NCI-H1092 (cell line): ENCODE data around the gene PUS7.
"Not testable (repeated sequence)": the region's sequence is repeated elsewhere in the genome, so short reads cannot be mapped to it uniquely, and the experiment has no call there.

Experiments
- DNase-seq: peaks from one replicate; lab custom pipeline; 2025; lab: John Stamatoyannopoulos, UW

The PUS7 gene, protein sequence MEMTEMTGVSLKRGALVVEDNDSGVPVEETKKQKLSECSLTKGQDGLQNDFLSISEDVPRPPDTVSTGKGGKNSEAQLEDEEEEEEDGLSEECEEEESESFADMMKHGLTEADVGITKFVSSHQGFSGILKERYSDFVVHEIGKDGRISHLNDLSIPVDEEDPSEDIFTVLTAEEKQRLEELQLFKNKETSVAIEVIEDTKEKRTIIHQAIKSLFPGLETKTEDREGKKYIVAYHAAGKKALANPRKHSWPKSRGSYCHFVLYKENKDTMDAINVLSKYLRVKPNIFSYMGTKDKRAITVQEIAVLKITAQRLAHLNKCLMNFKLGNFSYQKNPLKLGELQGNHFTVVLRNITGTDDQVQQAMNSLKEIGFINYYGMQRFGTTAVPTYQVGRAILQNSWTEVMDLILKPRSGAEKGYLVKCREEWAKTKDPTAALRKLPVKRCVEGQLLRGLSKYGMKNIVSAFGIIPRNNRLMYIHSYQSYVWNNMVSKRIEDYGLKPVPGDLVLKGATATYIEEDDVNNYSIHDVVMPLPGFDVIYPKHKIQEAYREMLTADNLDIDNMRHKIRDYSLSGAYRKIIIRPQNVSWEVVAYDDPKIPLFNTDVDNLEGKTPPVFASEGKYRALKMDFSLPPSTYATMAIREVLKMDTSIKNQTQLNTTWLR

DNA sequence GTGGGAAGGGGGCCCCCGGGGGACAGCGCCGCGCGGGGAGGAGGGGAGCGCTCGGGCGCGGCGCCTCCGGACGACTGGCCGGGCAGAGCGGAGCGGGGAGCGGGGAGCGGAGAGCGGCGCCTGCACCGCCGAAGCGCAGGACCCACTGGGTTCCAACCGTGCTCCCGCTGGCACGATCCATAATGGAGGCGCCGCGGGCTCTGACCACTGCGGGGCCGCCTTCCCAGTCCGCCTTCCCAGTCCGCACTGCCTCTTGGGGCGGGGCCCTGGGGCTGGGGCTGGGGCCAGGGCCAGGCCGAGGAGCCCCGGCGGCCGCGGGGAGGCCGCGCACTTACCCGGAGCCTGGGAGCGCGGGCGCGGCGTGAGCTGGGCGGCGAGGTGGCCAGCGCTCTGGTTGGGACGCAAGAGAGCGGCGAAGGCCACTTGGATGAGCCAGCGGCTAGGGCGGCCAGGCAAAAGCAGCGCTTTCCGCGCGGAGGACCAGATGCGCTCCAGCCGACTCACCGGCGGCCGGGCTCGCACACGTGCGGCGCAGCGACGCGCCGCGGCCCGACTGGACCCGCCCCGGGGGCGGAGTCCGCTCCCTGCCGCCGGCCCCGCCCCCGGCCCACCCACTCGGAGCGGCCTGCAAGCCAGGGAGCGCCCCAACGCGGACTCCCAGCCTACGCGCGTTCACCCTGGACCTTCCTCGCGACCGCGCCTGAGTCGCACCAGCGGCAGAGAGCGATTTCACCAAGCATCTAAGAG lies at the start of gene PUS7:
TSS of gene PUS7 (minus strand) at position 555 of the 747 bp plus-strand sequence. CDS start 13,759 bp downstream, outside the sequence.
- peak; percentile 90 for DNase-seq

DNA sequence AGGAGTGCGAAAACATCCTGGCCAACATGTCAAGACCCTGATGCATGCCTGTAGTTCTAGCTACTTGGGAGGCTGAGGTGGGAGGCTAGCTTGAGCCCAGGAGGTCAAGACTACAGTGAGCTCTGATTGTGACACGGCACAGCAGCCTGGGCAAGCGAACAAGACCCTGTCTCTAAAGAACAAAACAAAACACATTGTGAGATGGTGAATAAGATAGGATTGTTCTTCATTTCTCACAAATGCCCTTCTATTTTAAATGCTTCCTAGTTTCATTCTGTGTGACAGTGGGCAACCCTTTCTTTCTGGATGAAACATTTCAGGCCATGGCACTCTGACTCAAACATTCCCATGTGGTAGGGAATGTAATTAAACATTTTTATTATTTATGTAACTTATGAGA lies 45.8 kb upstream of the PUS7 start:
- DNase-seq, result no peak

DNA sequence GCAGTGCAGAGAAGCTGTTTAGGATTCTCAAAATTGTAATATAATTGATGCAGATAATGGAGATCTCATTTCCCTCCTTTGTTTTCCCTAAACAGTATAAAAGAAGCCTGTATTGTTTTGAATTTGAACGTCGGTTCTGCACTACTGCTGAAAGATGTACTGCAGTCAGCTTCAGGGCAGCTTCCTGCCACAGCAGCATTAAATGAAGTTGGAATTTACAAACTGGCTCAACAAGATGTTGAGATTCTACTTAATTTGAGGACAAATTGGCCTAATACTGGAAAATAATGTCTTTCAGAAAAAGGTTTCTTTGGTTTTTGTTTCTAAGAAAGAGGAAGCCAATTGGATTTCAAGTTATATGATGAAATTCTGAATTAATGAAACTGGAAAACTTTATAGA lies 45.0 kb upstream of the PUS7 start:
- no peak for DNase-seq

DNA sequence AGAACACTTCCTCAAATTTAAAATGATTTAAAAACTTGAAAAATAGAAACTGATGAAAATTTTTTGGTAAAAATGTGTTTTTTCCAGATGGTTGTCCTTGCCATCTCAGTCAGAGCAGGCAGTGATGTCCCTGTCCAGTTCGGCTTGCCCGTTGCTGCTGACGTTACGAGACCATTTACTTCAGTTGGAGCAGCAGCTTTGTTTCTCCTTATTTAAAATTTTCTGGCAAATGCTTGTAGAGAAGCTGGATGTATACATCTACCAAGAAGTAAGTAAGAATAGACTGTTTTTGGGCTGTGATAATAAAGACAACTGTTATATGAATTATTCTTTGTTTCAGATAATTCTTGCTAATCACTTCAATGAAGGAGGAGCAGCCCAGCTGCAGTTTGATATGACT lies 43.1 kb upstream of the PUS7 start:
- DNase-seq, result no peak

DNA sequence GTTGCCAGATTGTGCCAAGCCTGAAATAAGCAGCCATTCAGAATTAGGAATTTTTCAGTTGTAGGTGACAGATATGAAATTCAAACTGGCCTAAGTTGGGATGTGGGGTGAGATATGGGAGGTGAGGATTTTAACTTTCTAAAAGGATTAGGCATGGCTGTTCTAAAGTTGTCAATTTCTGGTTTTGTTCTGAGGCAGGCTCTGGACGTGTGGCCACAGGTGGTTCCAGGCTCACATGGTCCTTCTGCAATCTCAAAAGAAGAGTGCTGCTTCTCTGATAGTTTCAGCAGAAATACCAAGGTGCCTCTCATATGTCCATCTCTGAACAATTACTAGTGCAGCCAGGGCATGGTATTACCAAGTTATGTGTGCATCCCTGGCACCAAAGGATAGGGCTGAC lies 37.9 kb upstream of the PUS7 start:
- DNase-seq, result no peak

DNA sequence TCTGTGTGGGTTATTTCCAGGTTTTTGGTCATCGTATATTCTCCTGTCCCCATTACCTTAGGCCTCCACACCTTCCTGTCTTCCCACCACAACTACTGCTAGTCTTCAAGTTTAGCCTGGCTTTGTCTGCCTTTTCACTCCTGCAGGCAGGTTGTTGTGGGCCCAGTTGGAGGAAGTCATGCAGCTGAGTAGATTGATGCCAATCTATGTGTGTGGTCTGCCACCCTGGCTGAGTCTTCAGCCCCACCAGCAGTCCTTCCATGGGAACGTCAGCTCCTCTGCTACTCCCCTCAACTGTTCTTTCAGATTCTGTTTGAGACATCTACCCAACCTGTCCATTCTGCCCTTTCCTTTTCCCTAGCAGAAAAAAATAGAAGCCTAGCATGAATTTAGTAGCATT lies 16.3 kb upstream of the PUS7 start:
- DNase-seq, result no peak

DNA sequence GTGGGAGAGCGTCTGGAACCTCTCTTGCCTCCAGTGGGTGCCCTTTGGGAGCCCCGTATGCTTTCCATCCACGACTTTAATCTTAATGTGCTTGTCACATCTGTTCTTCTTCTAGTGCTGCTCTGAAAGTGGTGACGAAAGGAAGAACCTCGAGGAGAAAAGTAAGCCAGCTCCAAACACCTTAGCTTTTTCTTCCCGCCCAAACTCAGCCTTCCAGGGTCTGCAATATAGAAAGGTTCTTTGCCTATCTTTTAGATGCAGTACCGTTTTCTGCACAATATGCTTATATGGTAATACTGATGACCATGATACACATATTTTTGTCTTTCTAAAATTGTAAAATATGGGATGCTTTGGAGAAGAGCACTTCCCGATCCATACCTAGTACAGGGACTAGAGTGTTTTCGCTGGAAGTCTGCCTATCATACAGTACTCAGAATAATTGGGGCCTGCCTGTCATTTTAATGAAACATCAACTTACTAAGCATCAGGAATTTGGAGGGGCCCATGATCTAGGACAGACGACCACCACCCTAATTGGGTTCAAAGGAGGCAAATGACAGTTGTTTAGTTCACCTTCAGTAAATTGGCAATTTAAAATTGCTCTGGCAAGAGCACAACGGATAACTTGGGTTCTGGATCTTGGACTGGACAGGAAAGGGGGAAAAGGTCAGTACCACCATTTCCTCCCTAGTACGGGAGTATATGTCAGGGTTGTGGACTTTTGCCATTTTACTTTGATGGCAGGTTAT lies 10.8 kb upstream of the PUS7 start:
- DNase-seq, result no peak

DNA sequence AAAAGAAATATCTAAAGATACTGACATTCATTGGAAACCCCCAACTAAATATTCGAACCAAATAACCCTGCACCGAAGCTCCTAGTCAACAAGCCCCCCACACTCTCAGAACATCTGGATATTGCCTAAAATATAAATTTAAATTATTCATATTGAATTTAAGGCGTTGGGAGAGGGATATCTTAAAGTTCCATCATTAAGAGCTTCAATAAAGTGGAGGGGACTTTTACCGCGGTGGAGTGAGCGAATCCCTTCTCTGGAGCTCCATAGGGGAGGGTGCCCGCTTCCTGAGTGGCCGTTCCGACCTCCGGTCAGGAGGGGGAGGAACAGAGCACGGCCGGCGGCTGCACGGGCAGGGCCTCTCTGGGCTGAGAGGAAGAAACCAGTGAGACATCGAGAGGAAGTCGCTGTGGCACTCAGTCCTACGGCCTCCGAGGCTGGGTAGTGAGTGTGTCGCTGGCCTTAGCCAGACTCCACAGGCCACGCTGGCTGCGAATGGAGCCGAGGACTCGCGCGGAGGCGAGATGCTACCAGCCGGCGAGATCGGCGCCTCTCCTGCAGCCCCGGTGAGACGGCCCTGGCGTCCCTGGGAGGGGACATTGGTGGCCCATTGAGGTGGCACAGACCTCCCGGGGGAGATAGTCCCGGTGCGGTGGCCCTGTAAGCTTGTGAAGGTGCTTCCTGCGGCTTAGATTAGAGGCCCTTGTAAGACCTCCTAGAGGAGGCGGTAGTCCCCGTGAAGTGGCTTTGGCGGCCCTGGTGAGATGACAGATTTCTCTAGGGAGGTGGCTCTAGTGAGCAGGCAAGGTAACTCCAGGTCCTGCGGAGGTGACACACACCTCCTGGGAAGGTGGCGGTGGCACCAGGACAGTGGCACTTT lies 10.0 kb upstream of the PUS7 start, which contains the start of gene RINT1:
TSS of gene RINT1 (plus strand) at position 410 of the 880 bp plus-strand sequence. CDS start at position 525, 115 bp downstream.
- DNase-seq, result peak; percentile 94

DNA sequence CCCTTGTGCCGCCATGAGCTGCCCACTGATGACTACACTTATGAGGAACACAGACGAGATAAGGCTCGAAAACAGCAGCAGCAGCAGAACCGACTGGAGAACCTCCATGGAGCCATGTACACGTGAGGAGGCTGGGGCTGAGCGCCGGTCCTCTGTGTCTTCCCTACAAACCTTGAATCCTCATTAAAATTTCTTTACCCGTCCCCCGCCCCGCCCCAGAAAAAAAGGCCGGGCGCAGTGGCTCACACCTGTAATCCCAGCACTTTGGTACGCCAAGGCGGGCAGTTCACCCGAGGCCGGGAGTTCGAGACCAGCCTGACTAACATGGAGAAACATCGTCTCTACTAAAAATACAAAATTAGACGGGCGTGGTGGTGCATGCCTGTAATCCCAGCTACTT lies 8.5 kb upstream of the PUS7 start:
- DNase-seq, result no peak

DNA sequence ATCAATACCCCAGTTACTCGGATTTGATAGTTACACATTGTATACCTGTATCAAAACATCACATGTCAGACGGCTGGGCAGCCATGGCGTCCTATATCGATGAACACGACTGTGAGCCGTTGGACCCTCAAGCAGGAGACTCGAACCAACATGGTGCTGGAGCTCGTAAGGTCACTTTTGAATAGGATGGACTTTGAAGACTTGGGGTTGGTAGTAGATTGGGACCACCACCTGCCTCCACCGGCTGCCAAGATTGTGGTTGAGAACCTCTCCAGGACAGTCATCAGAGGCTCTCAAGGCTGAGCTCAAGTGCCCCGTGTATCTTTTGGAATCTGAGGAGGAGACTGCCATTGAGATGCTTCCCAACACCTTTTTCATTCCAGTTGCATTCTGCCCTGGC lies 8.1 kb upstream of the PUS7 start:
- no peak for DNase-seq

DNA sequence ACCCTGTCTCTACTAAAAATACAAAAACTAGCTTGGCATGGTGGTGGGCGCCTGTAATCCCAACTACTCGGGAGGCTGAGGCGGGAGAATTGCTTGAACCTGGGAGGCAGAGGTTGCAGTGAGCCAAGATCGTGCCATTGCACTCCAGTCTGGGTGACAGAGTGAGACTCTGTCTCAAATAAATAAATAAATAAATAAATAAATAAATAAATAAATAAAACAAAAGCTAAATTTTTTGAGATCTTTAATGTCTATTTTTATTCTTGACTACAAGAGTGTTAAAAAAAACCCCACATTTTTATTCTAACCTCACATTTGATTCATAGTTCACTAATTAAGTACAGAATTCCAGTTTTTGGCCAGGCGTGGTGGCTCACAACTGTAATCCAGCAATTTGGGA lies 5.7 kb upstream of the PUS7 start:
- DNase-seq, result not testable (repeated sequence)

DNA sequence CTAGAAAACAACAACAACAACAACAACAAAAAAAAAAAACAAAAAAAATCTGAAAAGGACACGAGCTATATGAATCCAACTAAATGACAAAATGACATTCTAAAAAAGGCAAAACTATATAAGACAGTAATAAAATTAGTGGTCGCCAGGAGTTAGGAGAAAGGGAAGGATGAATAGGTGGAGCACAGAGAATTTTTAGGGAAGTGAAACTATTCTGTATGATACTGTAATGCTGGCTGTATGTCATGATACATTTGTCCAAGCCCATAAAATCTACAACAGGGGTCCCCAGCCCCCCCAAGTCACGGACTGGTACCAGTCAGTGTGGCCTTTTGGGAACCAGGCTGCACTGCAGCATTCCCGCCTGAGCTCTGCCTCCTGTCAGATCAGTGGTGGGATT lies 2.8 kb upstream of the PUS7 start:
- DNase-seq, result no peak

DNA sequence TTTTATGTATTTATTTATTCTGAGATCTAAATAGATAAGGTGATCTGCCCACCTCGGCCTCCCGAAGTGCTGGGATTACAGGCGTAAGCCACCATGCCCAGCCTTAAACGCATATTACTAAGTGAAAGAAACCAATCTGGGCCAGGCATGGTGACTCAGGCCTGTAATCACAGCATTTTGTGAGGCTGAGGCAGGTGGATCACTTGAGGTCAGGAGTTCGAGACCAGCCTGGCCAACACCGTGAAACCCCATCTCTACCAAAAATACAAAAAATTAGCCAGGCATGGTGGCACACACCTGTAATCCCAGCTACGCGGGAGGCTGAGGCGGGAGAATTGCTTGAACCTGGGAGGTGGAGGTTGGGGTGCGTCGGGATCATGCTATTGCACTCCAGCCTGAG lies 2.4 kb upstream of the PUS7 start:
- not testable (repeated sequence) for DNase-seq

DNA sequence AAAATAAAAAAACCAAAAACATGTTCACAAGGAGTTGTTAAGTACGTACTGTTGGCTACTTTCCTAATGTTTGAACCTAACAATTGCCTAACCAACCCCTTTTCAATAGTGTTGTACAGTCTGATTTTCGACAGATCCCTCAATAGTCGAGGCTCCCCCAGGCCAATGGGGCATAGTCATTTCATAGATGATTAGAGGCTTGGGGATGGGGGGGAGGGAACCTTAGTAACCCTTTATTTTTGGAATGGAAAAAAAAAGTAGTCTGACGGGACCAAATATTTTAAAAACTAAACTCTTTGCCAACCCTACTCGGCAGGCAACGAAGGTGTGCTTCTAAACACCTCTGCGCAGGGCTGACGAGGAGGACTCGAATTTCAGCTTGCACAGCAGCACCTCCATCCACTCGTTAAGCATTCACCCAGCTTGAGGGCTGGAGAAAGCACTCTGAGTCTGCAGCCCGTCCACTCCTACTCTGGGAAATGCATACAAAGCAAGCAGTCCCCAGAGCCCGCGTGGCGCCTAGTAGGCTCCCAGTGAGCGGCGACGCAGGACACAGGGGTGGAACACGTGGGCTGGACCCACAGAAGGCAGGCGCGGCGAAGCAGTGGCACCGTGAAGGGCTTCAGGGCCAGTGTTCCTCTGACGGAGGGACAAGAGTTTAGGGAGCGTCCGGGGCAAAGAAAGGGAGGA lies 899 bp downstream of the PUS7 start:
- DNase-seq, result peak; percentile 82

DNA sequence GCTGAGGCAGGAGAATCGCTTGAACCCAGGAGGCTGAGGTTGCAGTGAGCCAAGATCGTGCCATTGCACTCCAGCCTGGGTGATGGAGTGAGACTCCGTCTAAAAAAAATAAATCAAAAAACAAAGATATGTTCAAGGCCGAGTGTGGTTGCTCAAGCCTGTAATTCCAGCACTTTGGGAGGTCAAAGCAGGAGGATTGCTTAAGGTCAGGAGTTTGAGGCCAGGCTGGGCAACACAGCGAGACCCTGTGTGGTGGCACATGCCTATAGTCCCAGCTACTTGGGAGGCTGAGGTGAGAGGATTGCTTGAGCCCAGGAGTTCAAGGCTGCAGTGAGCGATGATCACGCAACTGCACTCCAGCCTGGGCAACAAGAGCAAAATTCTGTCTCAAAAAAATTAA lies 1.5 kb downstream of the PUS7 start:
- DNase-seq, result not testable (repeated sequence)

DNA sequence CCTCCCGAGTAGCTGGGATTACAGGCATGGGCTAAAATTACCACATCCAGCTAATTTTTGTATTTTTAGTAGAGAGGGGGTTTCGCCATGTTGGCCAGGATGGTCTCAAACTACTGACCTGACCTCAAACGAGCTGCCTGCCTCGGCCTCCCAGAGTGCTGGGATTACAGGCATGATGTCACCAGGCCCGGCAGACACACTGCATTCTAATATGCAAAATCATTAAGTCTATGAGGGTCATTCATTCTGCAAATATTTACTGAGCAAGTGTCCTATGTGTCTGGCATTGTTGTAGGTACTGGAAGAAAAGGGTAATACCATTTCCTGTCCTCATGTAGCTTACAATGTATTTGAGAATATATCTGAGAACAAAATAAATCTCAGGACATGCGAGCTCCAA lies 2.7 kb downstream of the PUS7 start:
- DNase-seq, result no peak

DNA sequence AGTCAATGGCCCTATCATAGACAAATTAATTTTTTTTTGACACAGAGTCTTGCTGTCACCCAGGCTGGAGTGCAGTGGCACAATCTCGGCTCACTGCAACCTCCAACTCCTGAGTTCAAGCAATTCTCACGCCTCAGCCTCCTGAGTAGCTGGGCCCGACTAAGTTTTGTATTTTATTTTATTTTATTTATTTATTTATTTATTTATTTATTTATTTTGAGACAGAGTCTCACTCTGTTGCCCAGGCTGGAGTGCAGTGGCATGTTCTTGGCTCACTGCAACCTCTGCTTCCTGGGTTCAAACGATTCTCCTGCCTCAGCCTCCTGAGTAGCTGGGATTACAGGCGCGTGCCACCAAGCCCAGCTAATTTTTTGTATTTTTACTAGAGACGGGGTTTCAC lies 6.5 kb downstream of the PUS7 start:
- DNase-seq, result not testable (repeated sequence)

DNA sequence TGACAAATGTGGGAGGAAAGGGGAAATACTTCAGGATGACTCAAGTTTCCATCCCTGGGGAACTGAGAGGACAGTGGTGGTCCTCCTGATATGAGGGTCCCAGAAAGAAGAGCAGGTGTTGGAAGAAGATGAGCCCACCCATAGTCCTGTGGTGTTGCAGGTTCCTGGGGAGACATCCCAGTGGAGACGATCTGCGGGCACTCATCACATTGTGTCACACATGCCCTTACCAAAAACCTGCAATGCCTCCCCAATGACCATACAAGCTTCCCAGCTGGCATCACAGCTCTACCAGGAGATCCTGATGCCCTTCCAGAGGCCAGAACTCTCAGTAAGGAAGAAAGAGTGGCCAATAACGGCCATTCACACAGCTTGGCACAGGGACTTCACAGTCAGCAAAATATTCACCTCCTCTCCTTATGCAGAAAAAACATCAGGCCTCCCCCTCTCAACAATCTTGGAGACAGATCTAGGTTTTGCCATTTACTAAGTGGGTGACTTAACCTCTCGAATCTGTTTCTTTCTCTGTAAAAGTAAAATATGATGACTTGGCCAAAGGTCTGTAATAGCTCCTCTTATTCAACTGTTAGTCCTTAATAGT lies 9.0 kb downstream of the PUS7 start:
- no peak for DNase-seq

DNA sequence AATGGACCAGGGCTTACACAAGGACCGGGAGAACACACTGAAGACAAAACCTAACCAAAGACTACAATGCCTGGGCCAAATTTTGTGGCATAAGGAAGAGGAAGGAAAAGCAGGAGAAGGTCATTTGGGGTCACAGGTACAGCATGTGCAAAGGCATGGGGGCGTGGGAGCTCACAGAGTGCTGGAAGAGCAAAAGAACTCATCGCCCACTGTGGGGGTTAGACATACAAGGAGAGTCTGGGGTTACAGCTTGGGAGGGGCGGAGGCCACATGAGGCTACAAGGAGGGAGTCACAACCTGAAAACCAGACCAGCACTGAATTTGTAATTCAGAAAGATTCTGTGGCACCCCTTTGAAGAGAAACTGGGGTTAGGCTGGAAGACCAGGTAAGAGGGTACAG lies 9.7 kb downstream of the PUS7 start:
- no peak for DNase-seq

DNA sequence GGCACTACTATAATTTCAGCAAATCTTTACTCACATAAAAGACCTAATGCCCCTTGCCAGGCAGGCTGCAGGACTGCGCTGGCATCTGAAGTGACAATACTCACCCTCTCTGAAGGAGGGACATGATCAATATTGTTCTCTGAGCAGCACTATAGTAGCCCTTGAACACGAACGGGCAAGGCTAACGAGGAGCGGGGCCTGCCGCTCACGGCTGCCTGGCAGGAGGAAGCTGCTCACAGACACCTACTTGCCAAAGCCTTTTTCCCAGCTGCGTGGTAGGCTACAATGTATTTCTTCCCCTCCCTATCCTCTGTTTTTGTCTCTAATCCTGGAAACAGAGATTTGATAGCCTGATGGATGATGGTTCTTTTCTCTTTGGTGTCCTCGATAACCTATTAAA lies 19.9 kb downstream of the PUS7 start:
- DNase-seq, result no peak
